SK-N-SH (cell line): Measurements from ENCODE around the gene IRX5. TPM values are rescaled to one million over a fixed set of nuclear protein-coding genes. Genes with fewer than 3 reads are reported as not detected.

ENCODE experiments used
- CTCF ChIA-PET: fragments of 300-600, 350-600 bp; formaldehyde crosslinking; extraction: SDS; loops from one replicate; lab custom pipeline; 2021; lab: Yijun Ruan, JAX
- POLR2A ChIA-PET: fragments of 350-600 bp; sonication (Branson Sonifier 250); formaldehyde crosslinking; extraction: SDS; loops from one replicate; lab custom pipeline; 2020; ENCODE audit warnings: antibody characterized with exemption, inconsistent platforms; lab: Yijun Ruan, JAX
- DNase-seq: peaks from one replicate; pipeline ENCODE4 v3.0.0; 2012
- H2AFZ ChIP-seq: fragments of 200-600 bp; sonication (generic); 2 replicates; pipeline ENCODE4 v1.8.1; 2016; ENCODE audit warnings: antibody characterized with exemption, mild to moderate bottlenecking, low read depth
- H3F3A ChIP-seq: fragments of 200-600 bp; sonication (generic); replicated peaks from 2 replicates; pipeline ENCODE3; 2016; ENCODE audit warnings: antibody characterized with exemption, mild to moderate bottlenecking; ENCODE audit not compliant: insufficient read depth
- H3K27ac ChIP-seq, 2 experiments: fragments of 200-500 bp in 1 of 2; fragments of 200-600 bp in 1 of 2; sonication (Bioruptor generic) in 1 of 2; sonication (generic), shearing (Covaris generic) in 1 of 2; 2 replicates each; pipeline versions ENCODE4 v1.5.1 to v1.6.1; 2014 to 2016; ENCODE audit warnings: low read depth in 2 of 2, inconsistent platforms in 1 of 2, low read length in 1 of 2, mild to moderate bottlenecking in 1 of 2, mixed read lengths in 1 of 2
- H3K27me3 ChIP-seq: fragments of 200-600 bp; sonication (generic), shearing (Covaris generic); 2 replicates; pipeline ENCODE4 v1.6.1; 2016; ENCODE audit warnings: mixed run types; ENCODE audit not compliant: insufficient read depth
- H3K36me3 ChIP-seq, 2 experiments: fragments of 200-500 bp in 1 of 2; fragments of 200-600 bp in 1 of 2; sonication (Bioruptor generic) in 1 of 2; sonication (generic) in 1 of 2; replicated peaks in 1 of 2; 2 replicates each; pipeline versions ENCODE3 to v1.5.1; 2014 to 2016; ENCODE audit warnings: low read length in 1 of 2, mild to moderate bottlenecking in 1 of 2; ENCODE audit not compliant: insufficient read depth in 2 of 2, control insufficient read depth in 1 of 2
- H3K4me1 ChIP-seq, 2 experiments: fragments of 200-500 bp in 1 of 2; fragments of 200-600 bp in 1 of 2; sonication (Bioruptor generic) in 1 of 2; sonication (generic), shearing (Covaris generic) in 1 of 2; 2 replicates each; pipeline versions ENCODE4 v1.5.1 to v1.6.1; 2014 to 2016; ENCODE audit warnings: low read depth in 1 of 2, low read length in 1 of 2, mixed run types in 1 of 2; ENCODE audit not compliant: insufficient read depth in 2 of 2, control insufficient read depth in 1 of 2
- H3K4me2 ChIP-seq: fragments of 200-600 bp; sonication (generic), shearing (Covaris generic); 2 replicates; pipeline ENCODE4 v1.6.1; 2017; ENCODE audit warnings: mixed run types
- H3K4me3 ChIP-seq, 2 experiments: fragments of 200-500 bp in 1 of 2; fragments of 200-600 bp in 1 of 2; sonication (Bioruptor generic) in 1 of 2; sonication (generic), shearing (Covaris generic) in 1 of 2; 2 replicates each; pipeline versions ENCODE4 v1.5.1 to v1.8.1; 2014 to 2016; ENCODE audit warnings: low read depth in 2 of 2, inconsistent platforms in 1 of 2, low read length in 1 of 2, mild to moderate bottlenecking in 1 of 2, mixed read lengths in 1 of 2, moderate library complexity in 1 of 2
- H3K79me2 ChIP-seq: fragments of 200-600 bp; sonication (generic); 2 replicates; pipeline ENCODE4 v1.8.1; 2017; ENCODE audit warnings: mild to moderate bottlenecking; ENCODE audit not compliant: insufficient read depth
- H3K9ac ChIP-seq: fragments of 200-600 bp; sonication (generic); 2 replicates; pipeline ENCODE4 v1.6.1; 2017; ENCODE audit warnings: mixed run types
- H3K9me2 ChIP-seq: fragments of 200-600 bp; sonication (generic); 2 replicates; pipeline ENCODE4 v1.6.1; 2017; ENCODE audit warnings: mixed run types
- H3K9me3 ChIP-seq: fragments of 200-600 bp; sonication (generic); 2 replicates; pipeline ENCODE4 v1.6.1; 2017; ENCODE audit warnings: mixed run types, mild to moderate bottlenecking, moderate library complexity
- H4K20me1 ChIP-seq: fragments of 200-600 bp; sonication (generic); 2 replicates; pipeline ENCODE4 v1.6.1; 2017; ENCODE audit warnings: mild to moderate bottlenecking, mixed run types; ENCODE audit not compliant: insufficient read depth
- GATA2 ChIP-seq: sonication (generic); formaldehyde crosslinking; IDR thresholded peaks from 2 replicates; pipeline ENCODE4 v1.5.0; 2020; ENCODE audit warnings: mild to moderate bottlenecking, missing genetic modification reagents
- JUND ChIP-seq: IDR thresholded peaks from 2 replicates; pipeline ENCODE4 v1.4.0; 2012
- MAX ChIP-seq: IDR thresholded peaks from 2 replicates; pipeline ENCODE4 v1.4.0; 2012; ENCODE audit warnings: low read depth
- MXI1 ChIP-seq: IDR thresholded peaks from 2 replicates; pipeline ENCODE4 v1.6.1; 2012; ENCODE audit warnings: mild to moderate bottlenecking, low read depth, low read length, improper control_type of control experiment
- POLR2AphosphoS5 ChIP-seq: IDR thresholded peaks from 2 replicates; pipeline ENCODE4 v1.6.1; 2012; ENCODE audit warnings: low read depth, low read length
- RCOR1 ChIP-seq: fragments of 150-350 bp; IDR thresholded peaks from 2 replicates; pipeline ENCODE4 v1.6.1; 2017; ENCODE audit warnings: antibody characterized with exemption, low read length
- RXRA ChIP-seq: IDR thresholded peaks from 2 replicates; pipeline ENCODE4 v1.4.0; 2012; ENCODE audit warnings: low read depth, mild to moderate bottlenecking, borderline replicate concordance
- SMC3 ChIP-seq: IDR thresholded peaks from 2 replicates; pipeline ENCODE4 v1.6.1; 2012; ENCODE audit warnings: low read depth, low read length, improper control_type of control experiment
- TEAD4 ChIP-seq: IDR thresholded peaks from 2 replicates; pipeline ENCODE4 v1.4.0; 2012; ENCODE audit warnings: mild to moderate bottlenecking, borderline replicate concordance; ENCODE audit not compliant: insufficient read depth
- USF2 ChIP-seq: fragments of 150-350 bp; IDR thresholded peaks from 2 replicates; pipeline ENCODE4 v1.6.1; 2017; ENCODE audit warnings: antibody characterized with exemption, low read length, low read depth, borderline replicate concordance
- WGBS: methylation state at CpG from one replicate; pipeline ENCODE4 v1.1.6; 2017; ENCODE audit warnings: low lambda C conversion rate; 5-methylcytosine and 5-hydroxymethylcytosine counted together
- polyA plus RNA-seq, 3 experiments: library from polyadenylated mRNA; depleted of rRNA; stranded (reverse); fragments of >200 nt; gene quantifications; 2 replicates each; pipeline ENCODE4 v1.2.3, GENCODE V29; 2012
- TF ChIP-seq, protein P1 (sequence below): IDR thresholded peaks from 2 replicates; pipeline ENCODE4 v1.6.1; 2012; ENCODE audit warnings: mild to moderate bottlenecking, low read depth, low read length, moderate library complexity

IRX5 gene
- polyA plus RNA-seq, 1 of the 3 experiments (the other 2 are of a cell fraction) = 1.4 TPM

GRCh38 chr16:54977211-54977610, 46.5 kb downstream of the IRX5 start:
- Histone ChIP-seq H3K9me2 (no peaks in the 10 kb centered on the region), H3K9ac (no peak overlapping the region), H3K27ac (no peak overlapping the region), H3F3A (no peaks in the 10 kb centered on the region), H2AFZ (no peak overlapping the region), H4K20me1 (no peaks in the 10 kb centered on the region), H3K27me3 (no peaks in the 10 kb centered on the region), H3K36me3 (no peaks in the 10 kb centered on the region), H3K79me2 (no peaks in the 10 kb centered on the region), H3K9me3 (no peaks in the 10 kb centered on the region), H3K4me1 (no peaks in the 10 kb centered on the region), H3K4me3 (no peak overlapping the region), H3K4me2 (no peak overlapping the region)
- ChIA-PET CTCF (no interaction called here), POLR2A (no interaction called here)
- DNase-seq = no peak
- WGBS = 37% methylated on average over 4 of the region's 4 CpGs
- TF ChIP-seq TEAD4 (no peak), MAX (no peak)

DNA sequence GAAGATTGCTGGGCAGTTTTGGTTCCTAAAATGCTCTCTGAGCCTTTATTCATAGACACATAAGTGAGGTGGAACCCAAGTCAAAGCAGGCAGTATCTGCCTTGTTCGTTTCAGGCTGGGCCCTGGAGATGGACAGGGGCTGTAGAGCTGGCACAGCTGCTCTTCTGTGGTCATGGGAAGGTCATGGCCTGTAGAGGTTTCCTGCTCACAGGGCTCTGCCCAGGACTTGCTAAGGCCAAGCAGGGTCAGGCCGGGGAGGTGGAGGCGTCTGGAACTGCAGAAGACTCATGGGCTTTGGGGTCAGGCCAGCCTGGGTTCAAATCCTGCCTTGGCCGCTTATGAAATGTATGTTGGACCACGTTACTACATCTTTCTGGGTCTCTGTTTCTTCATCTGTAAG, 50.2 kb downstream of the IRX5 start:
- 0% methylated on average over 1 of the region's 5 CpGs for WGBS
- CTCF ChIA-PET = no interaction called here
- no peak for DNase-seq

More for the DNA sequence above, 50.2 kb downstream of the IRX5 start:
- TF ChIP-seq, protein P1, sequence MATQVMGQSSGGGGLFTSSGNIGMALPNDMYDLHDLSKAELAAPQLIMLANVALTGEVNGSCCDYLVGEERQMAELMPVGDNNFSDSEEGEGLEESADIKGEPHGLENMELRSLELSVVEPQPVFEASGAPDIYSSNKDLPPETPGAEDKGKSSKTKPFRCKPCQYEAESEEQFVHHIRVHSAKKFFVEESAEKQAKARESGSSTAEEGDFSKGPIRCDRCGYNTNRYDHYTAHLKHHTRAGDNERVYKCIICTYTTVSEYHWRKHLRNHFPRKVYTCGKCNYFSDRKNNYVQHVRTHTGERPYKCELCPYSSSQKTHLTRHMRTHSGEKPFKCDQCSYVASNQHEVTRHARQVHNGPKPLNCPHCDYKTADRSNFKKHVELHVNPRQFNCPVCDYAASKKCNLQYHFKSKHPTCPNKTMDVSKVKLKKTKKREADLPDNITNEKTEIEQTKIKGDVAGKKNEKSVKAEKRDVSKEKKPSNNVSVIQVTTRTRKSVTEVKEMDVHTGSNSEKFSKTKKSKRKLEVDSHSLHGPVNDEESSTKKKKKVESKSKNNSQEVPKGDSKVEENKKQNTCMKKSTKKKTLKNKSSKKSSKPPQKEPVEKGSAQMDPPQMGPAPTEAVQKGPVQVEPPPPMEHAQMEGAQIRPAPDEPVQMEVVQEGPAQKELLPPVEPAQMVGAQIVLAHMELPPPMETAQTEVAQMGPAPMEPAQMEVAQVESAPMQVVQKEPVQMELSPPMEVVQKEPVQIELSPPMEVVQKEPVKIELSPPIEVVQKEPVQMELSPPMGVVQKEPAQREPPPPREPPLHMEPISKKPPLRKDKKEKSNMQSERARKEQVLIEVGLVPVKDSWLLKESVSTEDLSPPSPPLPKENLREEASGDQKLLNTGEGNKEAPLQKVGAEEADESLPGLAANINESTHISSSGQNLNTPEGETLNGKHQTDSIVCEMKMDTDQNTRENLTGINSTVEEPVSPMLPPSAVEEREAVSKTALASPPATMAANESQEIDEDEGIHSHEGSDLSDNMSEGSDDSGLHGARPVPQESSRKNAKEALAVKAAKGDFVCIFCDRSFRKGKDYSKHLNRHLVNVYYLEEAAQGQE = no peak
- TF ChIP-seq GATA2 (CRISPR knock-in tag) (no peak), POLR2AphosphoS5 (no peak), SMC3 (no peak), RXRA (no peak), JUND (no peak), USF2 (no peak), RCOR1 (no peak), MXI1 (no peak)
- no peaks in the 10 kb centered on the region for H3K9me3 ChIP-seq
- no peaks in the 10 kb centered on the region for H3K36me3 ChIP-seq
- H3K9ac ChIP-seq = no peak overlapping the region
- no peaks in the 10 kb centered on the region for H4K20me1 ChIP-seq
- POLR2A ChIA-PET = no interaction called here
- no peak overlapping the region for H3K4me3 ChIP-seq
- no peak overlapping the region for H3K4me2 ChIP-seq
- H3K27me3 ChIP-seq = no peaks in the 10 kb centered on the region
- H3K9me2 ChIP-seq = no peaks in the 10 kb centered on the region
- no peaks in the 10 kb centered on the region for H3K79me2 ChIP-seq
- no peak overlapping the region for H3K27ac ChIP-seq
- H2AFZ ChIP-seq = no peak overlapping the region
- H3K4me1 ChIP-seq = no peaks in the 10 kb centered on the region
- H3F3A ChIP-seq = no peaks in the 10 kb centered on the region
